Measurements from ENCODE around the gene KCNIP4.

Gene KCNIP4

DNA sequence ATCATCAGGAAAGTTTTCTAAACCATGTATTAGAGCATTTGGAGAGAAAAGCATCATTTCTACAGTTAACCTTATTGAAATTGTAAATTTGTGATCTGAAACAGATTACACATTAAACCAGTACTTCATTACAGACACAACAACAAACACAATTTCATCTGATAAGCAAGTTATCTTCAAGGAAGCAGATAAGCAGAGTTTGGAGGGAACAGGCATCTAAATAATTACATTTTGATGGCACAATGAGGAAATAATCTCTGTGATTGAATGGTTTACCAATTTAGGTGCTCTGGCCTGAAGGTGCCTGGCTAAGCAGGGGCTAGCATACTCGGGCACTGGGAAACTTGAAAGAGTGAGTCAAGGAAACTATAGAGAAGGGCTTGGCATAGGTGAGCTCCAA lies 628.5 kb downstream of the KCNIP4 start:
- no peak for DNase-seq

DNA sequence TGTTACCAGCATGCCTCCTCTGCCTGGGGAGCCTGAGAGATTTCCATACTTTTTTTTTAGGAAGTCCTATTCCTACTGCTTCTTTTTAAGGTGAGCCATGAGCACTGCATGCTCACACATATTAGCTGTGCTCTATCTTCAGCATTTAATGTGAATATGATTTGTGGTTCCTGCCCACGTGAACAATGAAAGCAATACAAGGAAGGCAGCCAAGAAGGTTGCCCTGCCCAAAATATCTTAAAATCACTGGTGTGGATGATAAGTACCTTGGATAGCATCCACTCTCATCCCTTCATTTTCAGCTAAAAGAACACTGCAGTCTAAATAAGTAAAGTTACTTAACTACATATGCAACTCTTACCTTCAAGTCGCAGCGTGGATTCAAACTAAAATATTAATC lies 640.9 kb downstream of the KCNIP4 start:
- DNase-seq, result no peak

DNA sequence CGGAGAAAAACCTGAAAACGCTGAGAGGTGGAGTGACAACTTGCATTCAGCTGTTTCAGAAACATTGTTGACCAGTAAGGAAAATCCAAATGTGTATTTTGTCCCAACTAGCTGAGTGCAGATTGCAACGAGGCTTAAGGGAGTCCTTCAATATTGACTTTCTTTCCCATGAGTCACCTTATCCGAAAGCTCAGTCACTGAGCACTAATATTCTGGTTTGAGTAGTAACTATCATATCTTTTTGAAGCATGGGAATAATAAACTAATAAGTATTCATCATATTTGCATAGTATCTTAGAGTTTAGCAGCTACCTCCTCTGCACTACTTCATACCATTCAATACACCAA lies 644.1 kb downstream of the KCNIP4 start:
- DNase-seq, result no peak

DNA sequence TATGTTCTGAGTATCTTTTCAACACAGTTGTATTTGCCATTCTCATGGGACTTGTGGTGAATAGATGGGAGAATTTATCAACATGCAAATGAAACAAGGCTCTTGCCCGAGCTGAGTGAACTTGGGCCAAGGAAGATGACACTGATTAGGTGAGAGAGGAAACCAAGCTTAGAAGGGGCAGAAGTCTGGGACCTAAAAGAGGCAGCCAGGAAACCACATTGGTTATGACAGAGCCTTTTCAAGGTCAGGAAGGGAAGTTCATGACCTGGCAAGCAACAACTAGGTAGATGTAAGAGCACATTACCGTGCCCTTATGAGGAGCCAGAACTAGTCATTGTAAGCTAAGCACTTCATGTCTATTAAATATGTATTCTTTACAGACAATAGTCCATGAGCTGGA lies 658.0 kb downstream of the KCNIP4 start:
- DNase-seq, result no peak

DNA sequence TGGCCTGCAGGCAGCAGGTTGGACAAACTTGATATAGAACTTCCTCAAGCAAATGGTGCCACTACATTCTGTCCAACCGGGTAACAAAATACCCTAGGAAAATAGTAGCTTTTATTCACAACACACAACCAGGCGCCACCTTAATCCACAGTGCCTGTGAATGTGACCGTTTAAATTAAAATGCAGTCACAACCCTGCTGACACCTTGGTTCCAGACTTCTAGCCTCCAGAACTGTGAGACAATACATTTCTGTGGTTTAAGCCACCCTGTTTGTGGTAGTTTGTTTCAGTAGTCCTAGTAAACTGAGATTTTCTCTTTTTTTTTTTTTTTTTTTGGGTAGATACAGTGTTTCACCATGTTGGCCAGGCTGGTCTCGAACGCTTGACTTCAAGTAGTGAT lies 672.5 kb downstream of the KCNIP4 start:
- no peak for DNase-seq

DNA sequence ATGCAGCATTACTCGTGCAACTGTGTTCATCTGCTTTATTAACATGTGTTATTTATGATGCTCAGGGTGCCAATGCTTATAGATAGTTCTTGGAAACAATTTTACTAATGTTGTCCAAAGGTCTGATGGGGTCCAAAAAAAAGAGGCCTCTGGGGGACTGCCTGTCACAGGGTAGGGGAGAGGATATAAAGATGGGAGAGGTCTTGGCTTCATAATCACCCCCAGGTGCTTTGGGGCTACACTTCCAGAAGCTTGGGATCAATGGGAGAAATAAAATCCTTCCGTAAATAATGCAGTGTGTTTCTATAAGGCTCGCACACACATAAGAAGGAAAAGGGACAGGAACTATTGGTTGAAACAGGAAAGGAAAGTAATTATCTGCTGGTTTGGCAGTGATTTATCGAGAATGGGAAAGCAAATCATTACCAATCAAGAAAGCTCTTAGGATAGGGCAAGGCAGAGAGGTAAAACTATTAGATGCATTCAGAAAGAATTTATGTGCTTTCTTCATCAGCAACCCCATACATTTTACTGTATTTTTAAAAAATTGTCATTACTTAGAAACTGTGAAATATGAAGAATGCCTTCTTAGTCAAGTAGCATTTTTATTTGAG lies 677.0 kb downstream of the KCNIP4 start:
- no peak for DNase-seq

DNA sequence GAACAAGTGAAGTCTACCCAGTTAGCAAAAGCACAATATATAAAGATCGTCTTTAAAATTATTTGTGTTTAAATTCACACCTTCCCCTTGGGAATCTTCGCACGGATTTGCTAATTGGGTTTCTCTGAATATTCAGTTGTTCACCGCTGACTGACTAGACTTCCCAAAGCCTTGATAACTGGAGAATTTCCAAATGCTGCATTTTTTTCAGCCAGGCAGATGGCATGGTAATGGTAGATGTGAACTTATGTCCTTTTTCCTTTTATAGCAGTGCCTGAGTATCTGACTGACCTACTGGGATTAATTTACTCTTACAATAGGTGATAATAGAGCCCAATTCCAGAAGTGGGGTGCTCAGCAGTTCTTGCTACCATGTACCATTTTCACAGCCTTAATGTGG lies 700.2 kb downstream of the KCNIP4 start:
- no peak for DNase-seq

DNA sequence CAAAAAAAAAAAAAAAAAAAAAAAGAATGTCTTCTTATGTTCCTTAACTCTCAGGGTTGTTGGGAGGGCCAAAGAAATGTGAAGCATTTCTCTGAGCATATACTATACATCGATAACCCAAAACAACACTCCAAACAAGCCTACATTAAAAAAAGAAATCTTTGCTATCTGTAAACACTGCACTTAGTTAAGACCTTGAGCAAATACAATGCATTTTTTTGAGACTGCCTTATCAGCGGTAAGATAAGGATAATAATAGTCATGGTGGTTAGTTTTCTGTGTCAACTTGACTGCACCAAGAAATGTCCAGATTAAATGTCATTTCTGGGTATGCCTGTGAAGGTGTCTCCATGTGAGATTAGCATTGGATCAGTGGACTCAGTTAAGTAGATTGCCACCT lies 706.4 kb downstream of the KCNIP4 start:
- no peak for DNase-seq

DNA sequence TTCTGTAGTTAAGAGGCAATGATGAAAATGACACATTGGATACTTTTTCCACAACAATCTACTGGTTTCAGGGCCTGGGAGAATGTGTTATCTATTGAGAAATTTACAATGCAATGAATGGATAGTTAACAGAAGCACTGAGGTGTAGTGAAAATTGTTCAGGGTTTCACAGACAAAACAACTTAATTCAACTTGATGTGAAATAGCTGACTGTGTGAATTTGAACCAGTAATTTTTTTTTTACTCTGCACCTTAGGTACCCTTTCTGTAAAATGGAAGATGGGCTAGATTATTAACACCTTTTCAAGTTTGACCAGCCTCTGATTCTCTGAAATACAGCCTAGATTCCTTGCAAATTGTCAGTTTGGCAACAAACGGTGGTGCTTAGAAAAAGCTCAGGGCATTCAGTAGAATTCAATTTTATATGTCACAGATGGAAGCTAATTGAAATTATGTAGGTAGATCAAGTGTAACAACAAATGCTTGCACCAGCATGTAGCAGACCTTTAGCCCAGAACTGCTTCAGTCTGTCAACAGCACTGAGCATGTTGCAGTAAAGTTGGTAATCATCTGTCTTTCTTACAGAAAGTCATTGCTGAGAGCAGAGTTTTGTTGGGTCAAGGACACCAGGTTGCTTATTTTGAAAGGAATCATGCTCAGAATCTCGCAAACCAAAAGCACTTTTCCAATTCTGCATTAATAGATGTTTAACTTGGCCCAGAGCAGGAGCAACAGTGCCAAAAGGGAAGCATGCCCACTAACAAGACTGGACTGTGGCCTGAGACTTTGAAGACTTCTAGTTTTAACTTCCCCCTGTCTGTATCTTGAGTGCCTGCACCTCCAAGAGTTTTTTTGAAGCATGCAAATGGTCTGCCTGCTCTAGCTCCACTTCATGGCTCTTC lies 721.7 kb downstream of the KCNIP4 start:
- DNase-seq, result no peak

DNA sequence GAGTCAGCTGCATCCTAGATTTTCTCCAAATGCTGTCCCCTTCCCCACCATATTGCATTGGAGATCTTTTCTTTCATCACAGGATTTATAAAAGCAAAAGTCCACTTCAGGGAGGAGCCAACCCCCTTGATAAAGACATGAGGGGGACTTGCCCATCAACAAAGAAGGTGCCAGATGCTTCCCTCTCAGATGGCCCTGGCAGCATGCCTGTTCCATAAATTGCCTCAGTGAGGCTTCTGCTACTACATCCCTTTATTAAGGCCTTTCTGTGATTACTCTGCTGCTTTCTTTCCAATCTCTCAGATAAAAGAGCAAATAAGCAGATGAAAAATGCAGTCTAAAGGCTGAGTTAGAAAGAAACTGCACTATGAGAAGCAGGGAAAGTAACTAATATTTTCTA lies 736.7 kb downstream of the KCNIP4 start:
- DNase-seq, result no peak

DNA sequence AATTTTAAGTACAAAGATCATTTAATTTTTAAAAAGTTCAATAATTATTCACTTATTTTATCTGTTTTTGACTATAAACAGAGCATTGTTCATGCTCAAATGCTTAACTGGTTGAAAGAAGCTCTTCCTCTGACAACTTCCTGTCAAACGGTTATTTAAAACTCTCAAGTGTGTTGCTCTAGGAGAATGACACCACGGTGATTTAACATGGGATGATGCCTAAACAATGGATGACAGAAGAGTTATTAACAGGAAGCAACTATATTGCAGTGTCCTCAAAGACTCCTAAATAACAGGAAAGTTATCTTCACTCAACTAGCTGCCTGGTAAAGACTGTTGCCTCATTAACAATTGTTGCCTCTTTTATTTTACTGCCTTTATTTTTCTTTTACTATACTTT lies 738.7 kb downstream of the KCNIP4 start:
- no peak for DNase-seq

DNA sequence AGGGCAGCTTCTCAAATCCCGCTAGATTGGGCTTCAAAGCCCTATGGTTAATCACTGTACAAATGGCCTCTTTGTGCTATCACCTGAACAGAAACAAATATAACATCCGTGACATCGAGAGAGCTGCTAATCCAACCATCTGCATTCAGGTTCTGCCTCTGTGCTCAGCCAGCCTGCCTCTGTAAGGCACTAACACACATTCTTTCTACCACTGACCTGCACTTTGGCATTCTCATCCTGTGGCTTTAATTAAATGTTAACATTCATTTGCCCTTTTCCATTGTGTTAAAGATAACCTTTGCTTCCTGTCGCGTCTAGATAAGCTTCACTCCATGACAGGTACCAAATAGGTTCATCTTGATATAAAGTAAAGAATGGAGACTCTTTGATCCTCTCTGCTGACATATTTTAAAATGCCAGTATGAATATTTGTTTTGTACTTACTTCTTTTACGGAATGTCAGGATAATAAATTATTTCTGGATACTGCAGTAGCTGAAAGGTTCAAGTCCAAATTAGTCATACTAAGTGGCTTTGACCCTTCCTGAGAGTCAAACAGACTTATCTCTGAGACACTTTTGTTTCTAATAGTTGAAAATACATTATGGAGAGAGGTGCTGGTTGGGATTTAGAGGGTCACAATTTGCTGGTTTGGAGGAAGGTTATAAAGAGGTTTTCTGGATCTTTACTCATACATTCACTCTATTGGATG lies 742.6 kb downstream of the KCNIP4 start:
- DNase-seq, result no peak

DNA sequence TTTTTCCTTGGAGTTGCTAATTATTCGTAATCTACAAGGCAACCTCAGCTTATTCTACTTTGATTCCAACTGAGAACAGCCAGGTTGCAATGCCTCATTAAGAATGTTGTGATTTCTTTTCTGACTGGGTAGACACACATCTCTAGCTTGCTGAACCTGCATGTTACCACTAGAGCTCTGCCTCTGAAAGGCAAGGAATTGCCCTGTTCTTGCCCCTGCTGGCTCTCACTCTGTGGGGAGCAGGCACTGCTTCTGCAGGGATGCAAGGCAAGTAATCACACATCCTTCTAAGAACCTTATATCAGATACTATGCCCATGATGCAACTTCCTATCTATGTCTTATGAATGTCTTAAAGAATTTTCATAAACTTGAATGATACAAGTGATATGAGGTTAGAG lies 745.2 kb downstream of the KCNIP4 start:
- DNase-seq, result no peak

DNA sequence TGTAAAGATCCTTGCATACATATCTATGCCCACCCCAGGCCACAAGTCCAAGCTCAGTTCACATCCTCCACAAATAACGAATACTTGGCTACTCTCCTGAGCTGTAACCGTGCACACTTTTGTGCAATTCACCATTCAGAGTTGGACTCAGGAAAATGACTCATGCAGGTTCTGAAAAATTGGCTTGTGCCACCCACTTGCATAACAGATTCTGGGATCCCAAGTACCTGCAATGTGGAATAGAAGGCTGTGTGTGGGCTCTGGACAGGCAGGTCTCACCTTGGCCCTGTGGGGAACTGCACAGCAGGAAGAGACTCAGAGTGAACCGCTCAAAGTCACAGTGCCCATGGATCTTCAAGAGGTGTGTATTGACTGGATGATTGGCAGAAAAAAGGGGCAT lies 745.6 kb downstream of the KCNIP4 start:
- no peak for DNase-seq

DNA sequence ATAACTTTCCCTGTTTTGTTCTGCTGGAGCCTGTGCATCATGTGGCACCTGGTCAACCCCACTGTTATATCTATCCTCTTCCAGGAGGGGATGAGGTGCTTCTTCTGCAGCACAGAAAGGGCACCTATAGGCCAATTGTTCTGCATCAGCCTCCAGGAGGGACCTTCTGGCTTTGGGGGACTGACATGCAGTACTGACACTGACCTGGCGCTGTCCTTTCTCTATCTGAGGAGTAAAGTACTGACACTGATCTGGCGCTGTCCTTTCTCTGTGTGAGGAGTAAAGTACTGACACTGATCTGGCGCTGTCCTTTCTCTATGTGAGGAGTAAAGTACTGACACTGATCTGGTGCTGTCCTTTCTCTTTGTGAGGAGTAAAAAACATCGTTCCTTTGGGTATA lies 749.9 kb downstream of the KCNIP4 start:
- DNase-seq, result no peak

DNA sequence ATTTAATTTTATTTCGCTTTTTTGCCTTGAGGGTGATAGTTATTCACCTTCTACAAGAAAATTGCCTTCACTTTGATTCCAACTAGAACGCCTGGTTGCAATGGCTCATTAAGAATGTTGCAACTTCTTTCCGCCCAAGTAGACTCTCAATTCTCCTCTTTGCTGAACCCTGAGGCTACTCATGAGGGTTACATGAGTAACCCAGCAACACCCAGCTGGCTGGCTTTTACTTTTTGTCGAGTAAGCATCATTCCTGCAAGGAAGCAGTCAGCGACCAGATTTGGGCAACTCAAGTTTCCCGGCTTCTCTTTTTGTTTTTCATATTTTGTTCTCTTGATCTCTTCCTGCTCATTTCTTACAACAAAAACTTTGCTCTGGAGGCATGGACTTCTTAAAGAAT lies 752.9 kb downstream of the KCNIP4 start:
- no peak for DNase-seq

DNA sequence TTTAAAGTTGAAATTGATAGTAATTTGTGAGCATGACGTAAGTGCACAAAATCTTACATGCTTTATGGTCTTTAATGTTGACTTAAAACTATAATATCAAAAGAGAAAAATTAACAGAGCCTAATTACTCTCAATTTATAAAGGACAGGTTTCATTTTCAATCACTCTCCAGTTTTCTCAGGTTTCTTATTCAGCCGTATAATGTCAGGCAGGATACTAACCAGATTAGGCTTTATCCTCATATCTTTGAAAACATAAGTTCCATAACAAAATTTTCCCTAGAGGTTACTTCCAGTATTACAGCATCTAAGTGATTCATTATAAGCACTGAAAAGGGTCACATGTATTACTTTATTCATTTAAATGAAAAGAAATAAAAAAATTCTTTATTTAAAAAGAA lies 756.2 kb downstream of the KCNIP4 start:
- DNase-seq, result no peak

DNA sequence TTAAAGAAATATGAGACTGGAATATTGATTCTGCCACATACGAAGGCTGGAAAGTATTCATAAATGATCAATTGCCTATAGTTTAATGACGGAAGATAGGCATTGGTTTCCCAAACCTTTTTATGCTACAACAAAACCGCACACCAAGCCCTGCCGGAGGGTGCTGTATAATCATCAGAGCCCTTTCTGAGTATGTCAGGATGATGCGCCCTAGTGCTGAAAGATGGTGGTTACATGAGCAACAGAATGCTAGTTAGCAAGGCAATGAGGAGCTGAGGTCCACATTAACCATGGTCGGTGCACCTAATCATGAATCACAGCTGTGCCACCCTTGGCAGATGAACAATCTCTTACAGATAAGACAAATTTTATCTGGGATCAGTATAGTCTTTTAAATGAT lies 757.3 kb downstream of the KCNIP4 start:
- DNase-seq, result no peak

DNA sequence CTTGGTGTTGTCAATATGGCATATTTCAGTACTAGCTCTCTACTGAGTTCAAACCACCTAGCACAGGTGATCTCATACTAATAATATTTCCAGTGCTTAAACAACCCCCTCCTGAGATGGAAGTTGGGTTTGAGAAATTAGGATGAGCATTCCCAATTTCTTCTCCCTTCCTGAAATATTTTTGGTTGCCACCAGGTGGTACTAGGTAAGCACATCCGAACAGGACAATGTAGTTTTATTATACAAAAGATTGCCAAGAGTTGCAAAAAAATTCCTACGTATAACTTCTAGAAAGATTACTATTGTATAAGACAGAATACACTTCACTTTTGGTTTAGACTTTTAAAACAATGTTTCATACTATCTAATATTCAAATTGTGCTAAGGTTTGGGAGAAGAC lies 763.8 kb downstream of the KCNIP4 start:
- DNase-seq, result no peak

DNA sequence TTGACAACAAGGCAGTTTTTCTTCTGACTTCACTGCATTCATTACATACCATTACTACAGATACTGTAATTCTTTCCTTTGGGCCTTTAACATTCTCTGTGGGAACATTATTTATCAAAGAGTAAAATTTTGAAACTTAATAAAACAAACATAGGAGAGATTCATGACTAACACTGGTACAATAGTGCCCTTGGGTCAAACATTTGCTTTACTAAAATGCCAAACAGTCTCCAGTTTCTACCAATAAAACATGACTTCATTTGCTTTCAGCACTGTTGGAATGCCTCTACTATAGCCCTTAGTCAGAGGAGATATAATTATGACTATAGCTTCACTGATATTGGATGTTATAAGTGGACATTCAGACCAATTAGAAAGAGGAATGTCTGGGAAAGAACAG lies 766.9 kb downstream of the KCNIP4 start:
- no peak for DNase-seq

DNA sequence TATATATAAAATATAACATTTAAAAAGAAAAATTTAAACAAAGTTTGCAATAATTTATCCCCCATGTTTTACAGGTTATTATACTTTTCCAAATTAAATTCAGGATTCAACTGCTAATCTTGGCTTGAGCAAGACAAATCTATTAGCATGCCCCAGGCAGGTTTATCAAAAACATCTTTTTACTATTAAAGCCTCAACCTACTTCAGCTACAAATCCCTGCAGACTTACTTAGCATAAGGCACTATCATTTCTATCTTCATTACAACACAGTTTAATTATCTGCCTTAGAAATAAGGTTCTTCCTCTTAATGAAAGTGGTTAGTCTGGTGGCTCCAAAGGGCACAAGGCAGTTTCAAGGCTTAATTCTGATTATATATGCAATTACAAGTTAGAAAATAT lies 770.7 kb downstream of the KCNIP4 start:
- DNase-seq, result no peak

DNA sequence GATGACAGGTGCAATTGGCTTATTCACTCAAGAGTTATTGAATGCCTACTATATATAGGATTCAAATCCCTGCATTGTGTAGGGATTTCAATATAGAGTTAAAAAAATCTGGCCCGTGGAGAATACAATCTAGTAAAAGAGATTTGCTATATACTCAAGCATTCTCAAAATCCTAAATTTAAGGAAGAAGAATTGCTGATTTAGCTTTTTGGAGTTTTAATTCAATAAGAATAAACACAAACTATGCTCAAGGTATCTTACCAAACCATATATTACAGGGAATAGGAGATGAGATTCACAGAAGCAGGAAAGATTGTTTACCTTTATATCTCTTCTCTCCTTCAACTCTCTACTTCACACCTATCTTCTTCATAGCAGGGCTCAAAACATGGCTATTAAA lies 771.5 kb downstream of the KCNIP4 start:
- DNase-seq, result no peak

DNA sequence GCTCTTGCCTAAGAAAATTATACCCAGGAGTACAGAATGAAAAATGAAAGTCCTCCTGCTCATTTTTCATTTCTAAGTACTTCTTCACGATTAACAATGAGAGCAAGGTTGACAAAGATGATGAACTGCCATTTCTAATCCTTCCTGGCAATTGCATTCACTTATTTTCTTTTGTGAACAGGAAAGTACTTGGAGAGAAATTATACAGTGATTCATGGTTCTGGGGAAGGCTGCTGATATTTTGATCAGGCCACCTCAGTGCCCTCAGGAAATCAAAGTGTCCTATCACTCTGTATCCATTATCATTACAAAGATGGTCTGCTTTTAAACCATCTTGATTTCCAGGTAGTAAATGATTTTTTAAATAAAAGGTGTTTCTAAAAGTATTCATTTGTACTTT lies 780.9 kb downstream of the KCNIP4 start:
- DNase-seq, result no peak

DNA sequence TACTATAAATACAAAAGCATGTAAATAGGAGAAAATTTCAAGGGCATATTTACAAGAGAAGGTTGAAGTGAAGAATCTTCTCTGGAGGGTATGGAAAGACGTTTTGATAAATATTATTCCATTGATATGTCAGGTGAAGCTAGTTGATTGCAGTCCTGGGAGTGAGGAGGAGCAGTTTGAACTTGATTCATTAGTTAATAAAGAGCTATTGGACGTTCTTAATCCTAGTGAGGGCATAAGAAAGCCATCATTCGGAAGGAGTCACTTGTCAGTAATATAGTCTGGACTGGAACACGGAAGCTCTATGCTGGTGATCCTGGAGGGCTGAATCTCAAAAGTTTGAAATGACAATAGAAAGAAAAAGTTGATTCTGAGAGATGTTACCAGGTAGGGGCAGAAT lies 793.2 kb downstream of the KCNIP4 start:
- no peak for DNase-seq
